SK-N-MC (cell line): ENCODE data around the gene HEMGN.

Source experiments
- EZH2 ChIP-seq: fragments of 200-600 bp; sonication (generic); IDR thresholded peaks from one replicate; pipeline ENCODE4 v1.6.1; 2017; ENCODE audit warnings: antibody characterized with exemption
- POLR2AphosphoS5 ChIP-seq: IDR thresholded peaks from 2 replicates; pipeline ENCODE4 v1.6.1; 2012; ENCODE audit warnings: mild to moderate bottlenecking, low read depth, low read length, borderline replicate concordance

DNA sequence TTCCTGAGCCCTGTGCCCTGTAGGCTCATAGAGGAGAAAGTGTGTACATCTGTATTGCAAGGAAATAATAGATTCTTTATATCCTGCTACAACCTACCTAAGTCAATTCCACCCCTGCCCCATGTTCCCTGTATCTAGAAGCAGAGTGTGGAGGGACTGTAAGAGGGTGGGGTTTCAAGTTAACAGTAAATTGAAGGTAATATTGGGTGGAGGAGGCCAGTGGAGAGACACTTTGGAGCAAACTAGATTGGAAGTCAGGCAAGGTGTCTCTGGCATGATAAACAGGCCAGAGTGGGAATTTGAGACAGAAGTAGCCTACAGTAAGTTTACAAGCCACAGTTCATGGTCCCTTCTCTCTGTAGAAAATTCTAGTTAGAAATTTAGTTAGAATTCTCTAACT, 2.3 kb upstream of the HEMGN start:
- TF ChIP-seq POLR2AphosphoS5, result no peak
- no peak for TF ChIP-seq EZH2
